Naive thymus-derived CD4-positive, alpha-beta T cell (primary cell): ENCODE data around the gene INMT. TPM values are rescaled to one million over a fixed set of nuclear protein-coding genes. Genes with fewer than 3 reads are reported as not detected.

Source experiments
- ATAC-seq: fragments of 150-1000 bp; cut with Tn5 transposase; 2 replicates; pipeline ENCODE4 v1.10.0; 2021; ENCODE audit warnings: mild to moderate bottlenecking, moderate library complexity
- CTCF ChIA-PET: fragments of 350-600 bp; sonication (Branson Sonifier 250); formaldehyde crosslinking; loops from one replicate; lab custom pipeline; 2021; ENCODE audit warnings: antibody characterized with exemption; lab: Charles Lee
- POLR2A ChIA-PET: fragments of 350-600 bp; sonication (Branson Sonifier 250); formaldehyde crosslinking; loops from one replicate; lab custom pipeline; 2021; ENCODE audit warnings: antibody characterized with exemption, inconsistent platforms; lab: Charles Lee
- DNase-seq, 9 donors: peaks; one replicate each; pipeline versions ENCODE4 v3.0.0 to v3.0.0-alpha.2; 2020 to 2022; ENCODE audit warnings: mixed read lengths in 1 of 9
- H3K27ac ChIP-seq: one replicate; pipeline ENCODE4 v1.7.0; 2013; ENCODE audit warnings: mild to moderate bottlenecking, low read depth, low read length, moderate library complexity
- H3K27me3 ChIP-seq, 2 donors: one replicate each; pipeline ENCODE4 v1.7.0; 2013; ENCODE audit warnings: low read length in 2 of 2, mild to moderate bottlenecking in 2 of 2, moderate library complexity in 2 of 2; ENCODE audit not compliant: control insufficient read depth in 2 of 2, insufficient read depth in 2 of 2
- H3K36me3 ChIP-seq, 3 experiments: 1 replicate in 2 of 3; 2 replicates in 1 of 3; pipeline ENCODE4 v1.7.0; 2013; ENCODE audit warnings: low read length in 3 of 3, mild to moderate bottlenecking in 3 of 3, moderate library complexity in 1 of 3; ENCODE audit not compliant: insufficient read depth in 3 of 3, control insufficient read depth in 2 of 3
- H3K4me1 ChIP-seq, 2 donors: one replicate each; pipeline ENCODE4 v1.7.0; 2013; ENCODE audit warnings: low read length in 2 of 2, mild to moderate bottlenecking in 2 of 2, moderate library complexity in 1 of 2; ENCODE audit not compliant: control insufficient read depth in 2 of 2, insufficient read depth in 2 of 2
- H3K4me3 ChIP-seq: 2 replicates; pipeline ENCODE4 v1.7.0; 2013; ENCODE audit warnings: mild to moderate bottlenecking, low read length
- H3K9me3 ChIP-seq, 3 experiments: 1 replicate in 2 of 3; 2 replicates in 1 of 3; pipeline ENCODE4 v1.7.0; 2013; ENCODE audit warnings: low read length in 3 of 3; ENCODE audit not compliant: control insufficient read depth in 2 of 3
- H3K27ac Mint-ChIP-seq, 9 donors: one replicate each; pipeline ENCODE4 v1.8.0; 2020 to 2022; ENCODE audit warnings: mixed read lengths in 9 of 9, mild to moderate bottlenecking in 8 of 9, moderate library complexity in 5 of 9, inconsistent platforms in 2 of 9
- H3K27me3 Mint-ChIP-seq, 5 donors: one replicate each; pipeline ENCODE4 v1.8.0; 2021 to 2022; ENCODE audit warnings: mixed read lengths in 5 of 5, mild to moderate bottlenecking in 1 of 5
- H3K36me3 Mint-ChIP-seq, 5 donors: one replicate each; pipeline ENCODE4 v1.8.0; 2020 to 2022; ENCODE audit warnings: mixed read lengths in 5 of 5, mild to moderate bottlenecking in 3 of 5, inconsistent platforms in 1 of 5
- H3K4me1 Mint-ChIP-seq, 7 donors: one replicate each; pipeline ENCODE4 v1.8.0; 2020 to 2022; ENCODE audit warnings: mixed read lengths in 7 of 7, mild to moderate bottlenecking in 3 of 7, inconsistent platforms in 1 of 7
- H3K4me3 Mint-ChIP-seq, 10 donors: one replicate each; pipeline ENCODE4 v1.8.0; 2020 to 2022; ENCODE audit warnings: mild to moderate bottlenecking in 10 of 10, mixed read lengths in 10 of 10, moderate library complexity in 6 of 10, inconsistent platforms in 2 of 10
- H3K9me3 Mint-ChIP-seq, 11 donors: one replicate each; pipeline ENCODE4 v1.8.0; 2020 to 2022; ENCODE audit warnings: mixed read lengths in 11 of 11, mild to moderate bottlenecking in 4 of 11, inconsistent platforms in 1 of 11, moderate library complexity in 1 of 11
- intact Hi-C, 2 donors: fragments of 100-400 bp; cut with micrococcal nuclease; formaldehyde crosslinking; loops; one replicate each; pipeline ENCODE4 v1.15.1; 2023
- polyA plus RNA-seq, 2 donors: library from polyadenylated mRNA; unstranded; fragments of 300-500 nt; fragmentation: Illumina TruSeq; gene quantifications; one replicate each; pipeline ENCODE4 v1.2.3, GENCODE V29; 2021
- total RNA-seq, 6 experiments: library from RNA in 5 of 6; stranded (reverse) in 5 of 6; gene quantifications; 1 replicate in 5 of 6; 2 replicates in 1 of 6; pipeline ENCODE4 v1.2.3 and lab custom pipeline; 2021 to 2026

The INMT gene
- total and polyA plus RNA-seq, 7 experiments from 2014 or later: 0.24 to 4.8 (median 0.55) TPM; not detected in 1

DNA sequence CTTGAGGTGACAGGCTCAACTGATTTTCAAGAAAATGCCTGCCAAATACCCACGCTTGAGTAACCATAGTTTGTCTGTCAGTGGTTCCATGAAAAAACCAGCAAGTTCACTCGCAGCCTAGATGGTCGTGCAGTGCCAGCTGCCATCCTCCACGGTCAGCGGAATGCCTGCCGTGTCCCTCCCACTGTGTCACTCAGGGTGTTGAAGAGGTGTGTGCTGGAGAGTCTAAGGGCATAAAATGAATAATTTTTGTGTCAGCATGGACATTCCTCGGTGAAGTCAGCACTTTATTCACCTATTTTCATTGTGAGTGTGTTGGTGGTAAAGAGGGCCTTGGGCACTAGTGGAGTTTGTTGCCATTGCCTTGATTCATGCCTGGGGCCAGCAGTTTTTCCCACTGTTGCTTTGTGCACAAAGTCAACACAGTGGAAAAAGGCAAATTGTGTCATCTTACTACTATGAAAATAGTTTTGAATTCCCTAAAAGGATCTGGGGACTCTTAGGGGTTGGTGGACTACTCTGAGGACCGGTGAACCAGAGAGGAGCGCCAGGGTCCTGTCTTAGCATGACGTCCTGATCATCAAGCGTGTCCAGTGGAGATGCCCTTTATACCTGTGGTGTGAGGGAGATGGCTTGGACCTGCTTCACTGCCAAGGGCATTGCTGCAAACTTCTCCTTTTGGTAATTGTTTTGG, 36.9 kb downstream of the INMT start:
- Histone ChIP-seq H3K27me3 (no peaks in the 10 kb centered on the region), H3K36me3 (no peaks in the 10 kb centered on the region), H3K4me1 (no peaks in the 10 kb centered on the region), H3K27ac (no peak overlapping the region), H3K9me3 (no peaks in the 10 kb centered on the region), H3K4me3 (no peak overlapping the region)
- ATAC-seq: no peak
- Mint-ChIP-seq H3K9me3 (no peaks in the 10 kb centered on the region), H3K4me1 (no peaks in the 10 kb centered on the region), H3K27me3 (no peaks in the 10 kb centered on the region), H3K36me3 (peaks cover 0 to 14% (median 0%) of the 10 kb centered on the region in 5 donors), H3K27ac (no peak overlapping the region), H3K4me3 (no peak overlapping the region)
- ChIA-PET CTCF (no interaction called here), POLR2A (no interaction called here)
- no peak for DNase-seq
- intact Hi-C loops: no loop called here

DNA sequence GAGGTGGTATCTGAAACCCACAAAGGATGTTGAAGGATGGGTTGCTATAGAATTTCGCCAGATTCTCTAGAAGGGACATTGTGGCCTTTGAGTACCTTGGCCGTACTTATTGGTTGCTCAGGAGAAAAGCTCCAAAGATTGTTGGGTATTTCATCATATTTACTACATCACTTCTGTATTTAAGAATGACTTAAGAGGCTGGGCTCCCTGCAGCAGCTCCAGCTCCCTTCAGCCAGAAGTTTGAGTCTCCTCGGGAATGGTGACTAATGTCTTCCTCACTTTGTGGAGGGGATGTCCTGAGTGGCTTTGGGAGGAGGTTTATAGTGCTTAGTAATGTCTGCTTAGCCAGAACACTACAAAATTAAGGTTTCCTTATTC, 37.4 kb downstream of the INMT start:
- POLR2A ChIA-PET: no interaction called here
- DNase-seq (no peak), ATAC-seq (no peak)
- Mint-ChIP-seq H3K27me3 (no peaks in the 10 kb centered on the region), H3K9me3 (no peaks in the 10 kb centered on the region), H3K4me3 (no peak overlapping the region), H3K4me1 (no peaks in the 10 kb centered on the region), H3K27ac (no peak overlapping the region), H3K36me3 (peaks cover 0 to 12% (median 0%) of the 10 kb centered on the region in 5 donors)
- CTCF ChIA-PET: no interaction called here
- Histone ChIP-seq H3K27ac (no peak overlapping the region), H3K4me3 (no peak overlapping the region), H3K27me3 (no peaks in the 10 kb centered on the region), H3K4me1 (no peaks in the 10 kb centered on the region), H3K9me3 (no peaks in the 10 kb centered on the region), H3K36me3 (no peaks in the 10 kb centered on the region)
- intact Hi-C loops: no loop called here

DNA sequence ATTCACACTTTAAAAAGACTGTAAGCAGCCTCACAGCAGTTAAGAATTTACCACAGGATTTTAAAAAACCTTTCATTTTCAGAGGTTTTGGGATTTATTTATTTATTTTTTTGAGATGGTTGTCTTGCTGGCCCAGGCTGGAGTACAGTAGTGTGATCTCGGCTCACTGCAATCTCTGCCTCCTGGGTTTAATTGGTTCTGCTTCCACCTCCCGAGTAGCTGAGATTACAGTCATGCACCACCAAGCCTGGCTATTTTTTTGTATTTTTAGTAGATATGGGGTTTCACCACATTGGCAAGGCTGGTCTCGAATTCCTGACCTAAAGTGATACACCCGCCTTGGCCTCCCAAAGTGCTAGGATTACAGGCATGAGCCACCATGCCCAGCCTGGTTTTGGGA, 38.4 kb downstream of the INMT start:
- Histone ChIP-seq H3K4me1 (no peaks in the 10 kb centered on the region), H3K4me3 (no peak overlapping the region), H3K27ac (no peak overlapping the region), H3K27me3 (no peaks in the 10 kb centered on the region), H3K36me3 (no peaks in the 10 kb centered on the region), H3K9me3 (no peaks in the 10 kb centered on the region)
- peaks cover 0 to 11% (median 0%) of the 10 kb centered on the region in 5 donors for H3K36me3 Mint-ChIP-seq
- ATAC-seq (no peak), DNase-seq (no peak)
- no peak overlapping the region for H3K27ac Mint-ChIP-seq
- H3K4me1 Mint-ChIP-seq: peaks cover 0 to 1% (median 0%) of the 10 kb centered on the region in 7 donors
- H3K4me3 Mint-ChIP-seq: no peak overlapping the region
- ChIA-PET POLR2A (no interaction called here), CTCF (no interaction called here)
- no peaks in the 10 kb centered on the region for H3K27me3 Mint-ChIP-seq
- H3K9me3 Mint-ChIP-seq: no peaks in the 10 kb centered on the region
- intact Hi-C loops: no loop called here

DNA sequence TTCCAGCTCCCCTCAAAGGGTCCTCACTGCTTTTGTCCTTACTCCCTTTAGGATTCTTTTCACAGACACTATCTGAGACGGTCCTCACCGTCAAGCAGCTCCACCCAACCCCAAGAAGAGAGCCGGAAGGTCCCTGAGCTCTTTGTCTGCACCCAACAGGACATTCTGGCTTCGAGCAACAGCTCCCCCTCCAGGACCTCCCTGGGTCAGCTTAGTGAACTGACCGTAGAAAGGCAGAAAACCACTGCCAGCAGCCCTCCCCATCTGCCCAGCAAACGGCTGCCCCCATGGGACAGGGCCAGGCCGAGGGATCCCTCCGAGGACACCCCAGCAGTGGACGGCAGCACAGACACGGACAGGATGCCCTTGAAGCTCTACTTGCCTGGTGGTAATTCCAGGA, 39.2 kb downstream of the INMT start:
- DNase-seq (no peak), ATAC-seq (no peak)
- H3K27me3 Mint-ChIP-seq: no peaks in the 10 kb centered on the region
- no peaks in the 10 kb centered on the region for H3K9me3 Mint-ChIP-seq
- H3K36me3 Mint-ChIP-seq: peaks cover 0 to 5% (median 0%) of the 10 kb centered on the region in 5 donors
- no peaks in the 10 kb centered on the region for H3K4me1 ChIP-seq
- POLR2A ChIA-PET: no interaction called here
- H3K4me1 Mint-ChIP-seq: peaks cover 0 to 9% (median 0%) of the 10 kb centered on the region in 7 donors
- no peak overlapping the region for H3K27ac Mint-ChIP-seq
- H3K4me3 Mint-ChIP-seq: no peak overlapping the region
- no peaks in the 10 kb centered on the region for H3K36me3 ChIP-seq
- no peak overlapping the region for H3K4me3 ChIP-seq
- no peaks in the 10 kb centered on the region for H3K27me3 ChIP-seq
- intact Hi-C loops: no loop called here
- no peak overlapping the region for H3K27ac ChIP-seq
- CTCF ChIA-PET: no interaction called here
- H3K9me3 ChIP-seq: no peaks in the 10 kb centered on the region

DNA sequence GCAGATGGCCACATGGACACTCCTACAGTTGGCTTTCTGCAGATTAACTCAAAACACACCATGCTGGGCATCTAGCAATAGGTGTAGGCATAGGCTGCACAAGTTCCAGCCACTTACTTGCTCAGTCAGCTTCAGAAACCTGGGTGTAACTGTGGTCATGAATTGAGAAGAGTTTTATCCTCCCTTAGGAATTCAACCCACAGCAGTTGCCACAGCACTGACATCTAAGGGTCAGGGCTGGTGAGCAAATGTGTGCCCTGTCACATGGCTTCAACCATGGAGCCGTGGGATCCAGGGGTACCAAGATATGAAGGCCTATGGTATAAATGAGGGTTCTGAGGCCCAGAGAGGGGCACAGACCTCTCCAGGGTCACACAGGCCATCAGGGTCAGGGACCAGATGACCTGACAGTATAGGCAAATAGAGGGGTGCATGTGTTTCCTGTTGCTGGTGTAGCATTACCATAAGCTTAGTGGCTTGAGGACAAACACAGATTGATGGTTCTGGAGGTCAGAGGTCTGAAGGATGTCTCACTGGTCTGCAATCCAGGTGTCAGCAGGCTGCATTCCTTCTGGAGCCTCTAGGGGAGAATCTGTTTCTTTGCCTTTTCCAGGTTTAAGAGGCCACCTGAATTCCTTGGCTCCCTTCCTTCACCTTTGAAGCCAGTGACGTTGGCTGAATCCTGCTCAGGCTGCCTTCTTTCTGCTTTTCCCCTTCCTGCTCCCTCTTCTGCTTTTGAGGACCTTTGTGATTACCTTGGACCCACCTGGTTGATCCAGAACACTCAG, 43.4 kb downstream of the INMT start:
- Mint-ChIP-seq H3K4me1 (peaks cover 0 to 27% (median 0%) of the 10 kb centered on the region in 7 donors), H3K27ac (peak overlapping the region in 1 of 9 donors; percentile 57), H3K27me3 (no peaks in the 10 kb centered on the region), H3K4me3 (no peak overlapping the region), H3K36me3 (no peaks in the 10 kb centered on the region), H3K9me3 (no peaks in the 10 kb centered on the region)
- CTCF ChIA-PET: no interaction called here
- DNase-seq (no peak), ATAC-seq (no peak)
- no peaks in the 10 kb centered on the region for H3K4me1 ChIP-seq
- no peaks in the 10 kb centered on the region for H3K9me3 ChIP-seq
- intact Hi-C loops: no loop called here
- H3K27me3 ChIP-seq: no peaks in the 10 kb centered on the region
- H3K36me3 ChIP-seq: no peaks in the 10 kb centered on the region
- POLR2A ChIA-PET: no interaction called here
- H3K27ac ChIP-seq: no peak overlapping the region
- H3K4me3 ChIP-seq: no peak overlapping the region

DNA sequence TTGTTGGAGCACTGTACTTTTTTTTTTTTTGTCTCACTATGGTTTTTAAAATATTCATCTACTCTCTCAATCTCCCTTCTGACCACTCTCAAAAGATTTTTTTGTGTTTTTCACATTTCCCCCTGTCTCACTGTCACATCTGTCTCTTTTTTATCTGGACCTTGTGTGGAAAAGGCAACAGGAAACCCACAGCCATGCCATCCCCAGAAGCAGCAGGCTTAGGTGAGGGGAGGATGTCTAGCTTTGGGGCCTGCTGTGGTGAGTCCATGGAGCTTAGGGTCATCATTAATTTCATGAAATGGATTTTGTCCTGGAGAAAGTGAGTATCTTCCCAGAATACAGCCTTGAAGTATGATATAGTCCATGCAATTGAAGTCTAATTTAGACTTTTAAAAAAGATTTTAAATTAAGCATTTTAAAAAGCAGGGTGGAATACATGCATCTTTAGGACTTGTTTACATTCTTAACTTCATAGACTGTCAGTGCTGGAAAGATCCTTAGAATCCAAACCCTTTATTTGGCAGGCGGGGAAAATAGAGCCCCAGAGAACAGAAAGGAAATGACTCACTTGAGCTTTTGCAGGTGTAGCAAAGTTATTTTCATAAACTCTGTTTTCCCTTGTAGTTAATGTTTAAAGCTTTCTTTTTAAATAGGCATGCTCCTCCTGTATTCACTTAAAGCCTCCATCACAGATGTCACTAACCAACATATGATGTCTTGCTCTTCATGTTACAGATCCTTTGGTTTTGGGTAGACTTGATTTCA, 44.4 kb downstream of the INMT start:
- H3K4me1 ChIP-seq: peaks cover 0 to 6% of the 10 kb centered on the region in 2 donors
- no peaks in the 10 kb centered on the region for H3K9me3 ChIP-seq
- intact Hi-C loops: no loop called here
- DNase-seq (no peak), ATAC-seq (no peak)
- no peaks in the 10 kb centered on the region for H3K9me3 Mint-ChIP-seq
- ChIA-PET POLR2A (interaction anchor here (0.7 kb wide), 1 partner anchor 719 kb away, joined by 3 read pairs; no protein-coding TSS in a partner anchor), CTCF (interaction anchor here (0.6 kb wide), 1 partner anchor 32 kb away, joined by 3 read pairs; no protein-coding TSS in a partner anchor)
- H3K4me3 ChIP-seq: no peak overlapping the region
- no peaks in the 10 kb centered on the region for H3K27me3 ChIP-seq
- H3K27ac Mint-ChIP-seq: peak overlapping the region in 4 of 9 donors; percentile 0 to 64 (median 44)
- peak overlapping the region in 1 of 10 donors; percentile 24 for H3K4me3 Mint-ChIP-seq
- peaks cover 0 to 35% (median 4%) of the 10 kb centered on the region in 7 donors for H3K4me1 Mint-ChIP-seq
- no peaks in the 10 kb centered on the region for H3K27me3 Mint-ChIP-seq
- H3K36me3 Mint-ChIP-seq: no peaks in the 10 kb centered on the region
- no peaks in the 10 kb centered on the region for H3K36me3 ChIP-seq
- H3K27ac ChIP-seq: no peak overlapping the region
